Naive B cell (primary cell): ENCODE measurements around the gene FEM1B. TPM values are rescaled to one million over a fixed set of nuclear protein-coding genes. Genes with fewer than 3 reads are reported as not detected.
"Not testable (repeated sequence)": the region's sequence is repeated elsewhere in the genome, so short reads cannot be mapped to it uniquely, and the experiment has no call there.

ENCODE experiments used
- ATAC-seq, 2 donors: fragments of 150-1000 bp; cut with Tn5 transposase; 2 replicates each; pipeline ENCODE4 v1.10.0; 2021; ENCODE audit warnings: low read depth in 2 of 2, mild to moderate bottlenecking in 2 of 2, moderate library complexity in 2 of 2
- DNase-seq: peaks from one replicate; pipeline ENCODE4 v3.0.0; 2022
- H3K27ac Mint-ChIP-seq, 6 donors: one replicate each; pipeline ENCODE4 v1.8.0; 2020 to 2022; ENCODE audit warnings: mild to moderate bottlenecking in 6 of 6, mixed read lengths in 6 of 6, moderate library complexity in 5 of 6, inconsistent platforms in 2 of 6
- H3K27me3 Mint-ChIP-seq, 3 donors: one replicate each; pipeline ENCODE4 v1.8.0; 2021 to 2022; ENCODE audit warnings: mixed read lengths in 3 of 3, mild to moderate bottlenecking in 1 of 3
- H3K36me3 Mint-ChIP-seq, 2 donors: one replicate each; pipeline ENCODE4 v1.8.0; 2020 to 2022; ENCODE audit warnings: mixed read lengths in 2 of 2, inconsistent platforms in 1 of 2, mild to moderate bottlenecking in 1 of 2
- H3K4me1 Mint-ChIP-seq, 3 donors: one replicate each; pipeline ENCODE4 v1.8.0; 2020 to 2022; ENCODE audit warnings: mixed read lengths in 3 of 3, inconsistent platforms in 1 of 3, mild to moderate bottlenecking in 1 of 3, moderate library complexity in 1 of 3
- H3K4me3 Mint-ChIP-seq, 8 donors: one replicate each; pipeline ENCODE4 v1.8.0; 2020 to 2022; ENCODE audit warnings: mild to moderate bottlenecking in 8 of 8, mixed read lengths in 8 of 8, moderate library complexity in 8 of 8, inconsistent platforms in 2 of 8
- H3K9me3 Mint-ChIP-seq, 7 donors: one replicate each; pipeline ENCODE4 v1.8.0; 2020 to 2022; ENCODE audit warnings: mixed read lengths in 7 of 7, mild to moderate bottlenecking in 5 of 7, inconsistent platforms in 2 of 7, moderate library complexity in 1 of 7
- polyA plus RNA-seq, 6 donors: library from polyadenylated mRNA; unstranded; fragments of 300-500 nt; fragmentation: Illumina TruSeq; gene quantifications; one replicate each; pipeline ENCODE4 v1.2.3, GENCODE V29; 2021; ENCODE audit warnings: low read depth in 6 of 6

FEM1B gene
- polyA plus RNA-seq: 10 to 100 TPM; 11.9 to 25.4 (median 22.6) TPM

- H3K4me3 Mint-ChIP-seq: peak within 1 kb of the TSS; percentile 87 to 98 (median 96)
- ATAC-seq: peak; percentile 75 to 77
- H3K9me3 Mint-ChIP-seq: no peaks in the 10 kb centered on the region
- H3K4me1 Mint-ChIP-seq: peaks cover 44 to 56% (median 45%) of the 10 kb centered on the region in 3 donors
- no peaks in the 10 kb centered on the region for H3K27me3 Mint-ChIP-seq
- peak within 1 kb of the TSS; percentile 97 to 99 (median 97) for H3K27ac Mint-ChIP-seq
- peak; percentile 92 for DNase-seq
- H3K36me3 Mint-ChIP-seq: no peaks in the 10 kb centered on the region
Measured at GRCh38 chr15:68277603-68278344, at the start of gene FEM1B. TSS of gene FEM1B (plus strand) at chr15:68277745. CDS start at chr15:68278418, 673 bp downstream.

GRCh38 chr15:68228143-68228970 is 49.2 kb upstream of the FEM1B start:
- Mint-ChIP-seq H3K4me1 (peaks cover 37 to 60% (median 55%) of the 10 kb centered on the region in 3 donors), H3K4me3 (peak overlapping the region; percentile 75 to 93 (median 86)), H3K9me3 (no peaks in the 10 kb centered on the region), H3K27ac (peak overlapping the region; percentile 73 to 96 (median 90)), H3K27me3 (no peaks in the 10 kb centered on the region), H3K36me3 (no peaks in the 10 kb centered on the region)
- no peak for ATAC-seq
- DNase-seq: no peak

- Mint-ChIP-seq H3K27me3 (no peaks in the 10 kb centered on the region), H3K4me3 (peak overlapping the region; percentile 75 to 93 (median 86)), H3K36me3 (no peaks in the 10 kb centered on the region), H3K4me1 (peaks cover 38 to 59% (median 55%) of the 10 kb centered on the region in 3 donors), H3K27ac (peak overlapping the region; percentile 53 to 96 (median 89)), H3K9me3 (no peaks in the 10 kb centered on the region)
- ATAC-seq: no peak
- DNase-seq: no peak
Measured at GRCh38 chr15:68228971-68229385, 48.6 kb upstream of the FEM1B start.

GRCh38 chr15:68229386-68230156 is 48.0 kb upstream of the FEM1B start, which contains the start of gene CLN6:
TSS of gene CLN6 (minus strand) at chr15:68229728. CDS start at chr15:68229584, 144 bp downstream.
- peak; percentile 87 for DNase-seq
- peak within 1 kb of the TSS; percentile 84 to 99 (median 98) for H3K27ac Mint-ChIP-seq
- H3K4me1 Mint-ChIP-seq: peaks cover 36 to 56% (median 52%) of the 10 kb centered on the region in 3 donors
- no peaks in the 10 kb centered on the region for H3K36me3 Mint-ChIP-seq
- peaks cover 0 to 3% (median 0%) of the 10 kb centered on the region in 3 donors for H3K27me3 Mint-ChIP-seq
- peak; percentile 75 to 76 for ATAC-seq
- no peaks in the 10 kb centered on the region for H3K9me3 Mint-ChIP-seq
- H3K4me3 Mint-ChIP-seq: peak within 1 kb of the TSS; percentile 80 to 98 (median 96)

- H3K27me3 Mint-ChIP-seq: peaks cover 0 to 5% (median 0%) of the 10 kb centered on the region in 3 donors
Measured at GRCh38 chr15:68230157-68231100, 47.1 kb upstream of the FEM1B start.

GRCh38 chr15:68231102-68231818 is 46.3 kb upstream of the FEM1B start:
- Mint-ChIP-seq H3K27me3 (peaks cover 0 to 5% (median 0%) of the 10 kb centered on the region in 3 donors), H3K9me3 (no peaks in the 10 kb centered on the region), H3K27ac (peak overlapping the region in 5 of 6 donors; percentile 76 to 99 (median 84)), H3K4me1 (peaks cover 27 to 42% (median 36%) of the 10 kb centered on the region in 3 donors), H3K4me3 (peak overlapping the region in 7 of 8 donors; percentile 49 to 97 (median 65)), H3K36me3 (no peaks in the 10 kb centered on the region)
- no peak for ATAC-seq
- DNase-seq: no peak

More at GRCh38 chr15:68230157-68231100, 47.1 kb upstream of the FEM1B start:
- DNase-seq (no peak), ATAC-seq (no peak)
- H3K4me1 Mint-ChIP-seq: peaks cover 27 to 47% (median 43%) of the 10 kb centered on the region in 3 donors
- no peaks in the 10 kb centered on the region for H3K9me3 Mint-ChIP-seq
- peak overlapping the region; percentile 84 to 99 (median 98) for H3K27ac Mint-ChIP-seq
- H3K4me3 Mint-ChIP-seq: peak overlapping the region; percentile 80 to 98 (median 96)
- H3K36me3 Mint-ChIP-seq: no peaks in the 10 kb centered on the region

GRCh38 chr15:68232449-68232848 is 45.1 kb upstream of the FEM1B start:
- DNase-seq (no peak), ATAC-seq (no peak)
- peaks cover 0 to 5% (median 0%) of the 10 kb centered on the region in 3 donors for H3K27me3 Mint-ChIP-seq
- no peak overlapping the region for H3K4me3 Mint-ChIP-seq
- H3K36me3 Mint-ChIP-seq: no peaks in the 10 kb centered on the region
- H3K4me1 Mint-ChIP-seq: peaks cover 27 to 36% (median 31%) of the 10 kb centered on the region in 3 donors
- H3K27ac Mint-ChIP-seq: no peak overlapping the region
- H3K9me3 Mint-ChIP-seq: no peaks in the 10 kb centered on the region

- H3K4me1 Mint-ChIP-seq: peaks cover 27 to 31% (median 27%) of the 10 kb centered on the region in 3 donors
- peak overlapping the region in 1 of 6 donors; percentile 1 for H3K27ac Mint-ChIP-seq
- no peaks in the 10 kb centered on the region for H3K9me3 Mint-ChIP-seq
- peak overlapping the region in 1 of 8 donors; percentile 23 for H3K4me3 Mint-ChIP-seq
- peak in 1 of 2 donors; percentile 18 for ATAC-seq
- peaks cover 0 to 5% (median 0%) of the 10 kb centered on the region in 3 donors for H3K27me3 Mint-ChIP-seq
- no peak for DNase-seq
- H3K36me3 Mint-ChIP-seq: no peaks in the 10 kb centered on the region
Measured at GRCh38 chr15:68232937-68233336, 44.6 kb upstream of the FEM1B start.

- Mint-ChIP-seq H3K4me1 (peaks cover 18 to 22% (median 19%) of the 10 kb centered on the region in 3 donors), H3K4me3 (no peak overlapping the region), H3K27ac (peak overlapping the region in 1 of 6 donors; percentile 60), H3K36me3 (peaks cover 0 to 3% of the 10 kb centered on the region in 2 donors), H3K9me3 (no peaks in the 10 kb centered on the region), H3K27me3 (peaks cover 0 to 5% (median 0%) of the 10 kb centered on the region in 3 donors)
- no peak for DNase-seq
- no peak for ATAC-seq
Measured at GRCh38 chr15:68234060-68234459, 43.5 kb upstream of the FEM1B start.

GRCh38 chr15:68234520-68234919 is 43.0 kb upstream of the FEM1B start:
- not testable (repeated sequence) for H3K4me3 Mint-ChIP-seq, H3K27me3 Mint-ChIP-seq, ATAC-seq, H3K9me3 Mint-ChIP-seq, H3K36me3 Mint-ChIP-seq, DNase-seq
- Mint-ChIP-seq H3K4me1 (peaks cover 18 to 22% (median 19%) of the 10 kb centered on the region in 3 donors), H3K27ac (peak overlapping the region in 1 of 6 donors; percentile 87)

- Mint-ChIP-seq H3K9me3 (peaks cover 0 to 2% (median 0%) of the 10 kb centered on the region in 7 donors), H3K36me3 (peaks cover 0 to 4% of the 10 kb centered on the region in 2 donors), H3K27ac (no peak overlapping the region), H3K4me3 (no peak overlapping the region), H3K27me3 (peaks cover 0 to 5% (median 0%) of the 10 kb centered on the region in 3 donors), H3K4me1 (peaks cover 15 to 18% (median 16%) of the 10 kb centered on the region in 3 donors)
- DNase-seq: no peak
- ATAC-seq: no peak
Measured at GRCh38 chr15:68235022-68235421, 42.5 kb upstream of the FEM1B start.
